ENCODE measurements around the gene PDE3A. TPM values are rescaled to one million over a fixed set of nuclear protein-coding genes. Genes with fewer than 3 reads are reported as not detected.

PDE3A gene
- polyA plus RNA-seq, 3 donors = 0.10 TPM; not detected in 2

DNA sequence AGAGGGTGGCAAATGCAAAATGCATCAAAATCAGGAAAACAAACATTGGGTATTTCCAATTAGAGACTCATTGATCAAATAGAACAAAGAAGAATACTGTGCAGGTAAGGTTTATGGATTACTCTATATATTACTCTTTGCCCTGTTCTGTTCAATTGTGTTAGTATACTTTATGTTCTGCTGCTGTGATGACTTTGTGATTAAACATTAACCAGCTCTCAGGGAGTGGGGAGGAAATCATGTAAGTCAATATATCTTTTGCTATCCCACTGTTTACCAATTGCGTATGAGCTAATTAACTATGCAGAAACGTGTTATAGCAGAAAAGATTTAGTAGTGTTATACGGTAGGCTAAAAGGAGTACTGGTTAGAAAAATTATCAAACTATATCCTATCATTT, 129.4 kb downstream of the PDE3A start:
- no peak for TF ChIP-seq CTCF (IDR thresholded peaks at IDR 0.05)
- Mint-ChIP-seq H3K27me3 (ENCODE audit: low read depth in 3 of 3) (no peaks in the 10 kb centered on the region), H3K27ac (no peak overlapping the region), H3K4me1 (peaks cover under 1% of the 10 kb centered on the region), H3K4me3 (no peak overlapping the region), H3K9me3 (no peaks in the 10 kb centered on the region), H3K36me3 (no peaks in the 10 kb centered on the region)
- Histone ChIP-seq H3K4me2 (replicated peaks; ENCODE audit: extremely low read depth, low read length, poor library complexity, severe bottlenecking) (no peak overlapping the region), H3K9me3 (replicated peaks in 1 of 2; ENCODE audit: control insufficient read depth in 1 of 2, insufficient read depth in 1 of 2, low read length in 2 of 2) (no peaks in the 10 kb centered on the region), H3K27me3 (ENCODE audit: control insufficient read depth in 2 of 2, insufficient read depth in 2 of 2, low read length in 2 of 2) (no peaks in the 10 kb centered on the region), H3K27ac (ENCODE audit: low read depth in 1 of 2, low read length in 2 of 2) (no peak overlapping the region), H3K36me3 (replicated peaks in 1 of 2; ENCODE audit: control insufficient read depth in 1 of 2, insufficient read depth in 2 of 2, low read length in 2 of 2) (no peaks in the 10 kb centered on the region), H3K4me1 (ENCODE audit: control insufficient read depth in 1 of 2, insufficient read depth in 2 of 2, low read length in 2 of 2) (peaks cover under 1% of the 10 kb centered on the region in 2 donors), H3K79me2 (ENCODE audit: insufficient read depth, low read length) (no peaks in the 10 kb centered on the region), H2AFZ (ENCODE audit: insufficient read depth, low read depth, low read length, poor library complexity, severe bottlenecking) (no peak overlapping the region), H3K9ac (ENCODE audit: insufficient read depth, low read length, poor library complexity, severe bottlenecking) (no peak overlapping the region), H4K20me1 (ENCODE audit: insufficient read depth, low read length) (no peaks in the 10 kb centered on the region), H3K4me3 (replicated peaks in 1 of 3; ENCODE audit: low read depth in 2 of 3, low read length in 3 of 3) (no peak overlapping the region)
- WGBS (ENCODE audit: insufficient coverage) = no CpG with 5 or more reads among the region's 3 CpGs
- DNase-seq = no peak
- intact Hi-C loops (cut with micrococcal nuclease) = no loop called here

- H3K9me3 Mint-ChIP-seq = no peaks in the 10 kb centered on the region
- intact Hi-C loops (cut with micrococcal nuclease) = no loop called here
- H3K27me3 ChIP-seq (ENCODE audit: control insufficient read depth in 2 of 2, insufficient read depth in 2 of 2, low read length in 2 of 2) = no peaks in the 10 kb centered on the region
Measured at GRCh38 chr12:20501958-20502357, 133.6 kb downstream of the PDE3A start.

More at GRCh38 chr12:20501958-20502357, 133.6 kb downstream of the PDE3A start:
- Mint-ChIP-seq H3K27me3 (ENCODE audit: low read depth in 3 of 3) (no peaks in the 10 kb centered on the region), H3K36me3 (no peaks in the 10 kb centered on the region), H3K27ac (no peak overlapping the region), H3K4me3 (no peak overlapping the region), H3K4me1 (no peaks in the 10 kb centered on the region)
- H3K9ac ChIP-seq (ENCODE audit: insufficient read depth, low read length, poor library complexity, severe bottlenecking) = no peak overlapping the region
- no peaks in the 10 kb centered on the region for H3K79me2 ChIP-seq (ENCODE audit: insufficient read depth, low read length)
- no peak overlapping the region for H3K27ac ChIP-seq (ENCODE audit: low read depth in 1 of 2, low read length in 2 of 2)
- H3K4me1 ChIP-seq (ENCODE audit: control insufficient read depth in 1 of 2, insufficient read depth in 2 of 2, low read length in 2 of 2) = no peaks in the 10 kb centered on the region
- no peak for TF ChIP-seq CTCF (IDR thresholded peaks at IDR 0.05)
- no peak overlapping the region for H3K4me3 ChIP-seq (replicated peaks in 1 of 3; ENCODE audit: low read depth in 2 of 3, low read length in 3 of 3)
- H3K9me3 ChIP-seq (replicated peaks in 1 of 2; ENCODE audit: control insufficient read depth in 1 of 2, insufficient read depth in 1 of 2, low read length in 2 of 2) = no peaks in the 10 kb centered on the region
- no peaks in the 10 kb centered on the region for H3K36me3 ChIP-seq (replicated peaks in 1 of 2; ENCODE audit: control insufficient read depth in 1 of 2, insufficient read depth in 2 of 2, low read length in 2 of 2)
- DNase-seq = no peak
- no peak overlapping the region for H2AFZ ChIP-seq (ENCODE audit: insufficient read depth, low read depth, low read length, poor library complexity, severe bottlenecking)
- no peak overlapping the region for H3K4me2 ChIP-seq (replicated peaks; ENCODE audit: extremely low read depth, low read length, poor library complexity, severe bottlenecking)
- WGBS (ENCODE audit: insufficient coverage) = no CpG with 5 or more reads among the region's 2 CpGs
- no peaks in the 10 kb centered on the region for H4K20me1 ChIP-seq (ENCODE audit: insufficient read depth, low read length)

Measured in CD14-positive monocyte (primary cell).